ENCODE measurements around the gene INAFM1.
"Not testable (repeated sequence)": the region's sequence is repeated elsewhere in the genome, so short reads cannot be mapped to it uniquely, and the experiment has no call there.

The INAFM1 gene

DNA sequence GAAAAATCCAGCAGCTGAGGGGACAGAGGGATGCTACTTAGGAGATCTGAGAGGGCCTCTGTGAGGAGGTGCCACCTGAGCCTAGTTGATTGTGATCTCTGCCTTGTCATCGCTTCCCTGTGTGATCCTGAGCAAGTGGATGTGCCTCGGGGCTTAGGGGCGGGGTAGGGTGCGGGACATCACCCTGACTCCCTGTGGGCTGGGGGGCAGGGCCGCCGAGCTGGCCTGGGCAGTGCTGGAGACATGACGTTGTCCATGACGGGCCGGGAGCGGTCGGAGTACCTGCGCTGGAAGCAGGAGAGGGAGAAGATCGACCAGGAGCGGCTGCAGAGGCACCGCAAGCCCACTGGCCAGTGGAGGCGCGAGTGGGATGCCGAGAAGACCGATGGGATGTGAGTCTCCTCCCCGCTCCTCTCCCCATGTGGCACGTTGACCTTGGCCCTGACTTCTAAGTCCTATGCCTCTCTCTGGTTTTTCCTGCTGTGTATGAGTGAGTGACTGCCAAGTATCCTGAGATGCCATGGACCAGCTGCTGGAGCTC, 8.2 kb upstream of the INAFM1 start:
- in situ Hi-C loops (cut with MboI; ENCODE audit: low sequenced_read_pairs): no loop called here

DNA sequence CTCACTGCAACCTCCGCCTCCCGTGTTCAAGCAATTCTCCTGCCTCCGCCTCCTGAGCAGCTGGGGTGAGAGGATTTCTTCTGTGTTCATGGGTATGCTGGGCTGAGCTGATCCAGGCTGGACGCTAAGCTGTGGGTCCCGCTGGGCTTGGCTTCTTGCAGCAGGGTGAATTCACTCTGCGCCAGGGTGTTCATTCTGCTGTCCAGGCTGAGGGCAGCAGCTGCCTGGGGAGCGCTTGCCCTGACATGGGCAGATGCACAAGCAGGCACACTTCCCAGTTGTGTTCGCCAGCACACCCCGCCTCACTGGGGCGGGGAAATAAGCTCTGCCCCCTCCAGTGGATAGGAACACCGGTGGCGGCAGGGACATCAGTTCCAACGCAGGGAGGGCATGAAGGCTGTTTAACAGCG, 7.3 kb upstream of the INAFM1 start:
- in situ Hi-C loops (cut with MboI; ENCODE audit: low sequenced_read_pairs): no loop called here

DNA sequence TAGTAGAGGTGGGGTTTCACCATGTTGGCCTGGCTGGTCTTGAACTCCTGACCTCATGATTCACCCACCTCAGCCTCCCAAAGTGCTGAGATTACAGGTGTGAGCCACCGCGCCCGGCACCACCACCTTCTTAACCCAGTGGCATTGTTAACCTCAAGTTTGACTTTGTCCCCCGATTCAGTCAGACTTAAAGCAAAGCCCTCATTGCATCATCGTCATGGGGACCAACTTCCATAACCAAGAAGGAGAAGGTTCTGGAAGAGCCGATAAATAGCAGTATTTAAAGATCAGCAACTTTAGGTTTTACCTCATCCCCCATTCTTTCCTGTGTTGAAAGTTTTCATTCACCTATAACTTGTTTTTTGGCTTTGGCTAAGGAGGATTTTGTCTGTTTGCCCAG, 6.7 kb upstream of the INAFM1 start:
- in situ Hi-C loops (cut with MboI; ENCODE audit: low sequenced_read_pairs): no loop called here

DNA sequence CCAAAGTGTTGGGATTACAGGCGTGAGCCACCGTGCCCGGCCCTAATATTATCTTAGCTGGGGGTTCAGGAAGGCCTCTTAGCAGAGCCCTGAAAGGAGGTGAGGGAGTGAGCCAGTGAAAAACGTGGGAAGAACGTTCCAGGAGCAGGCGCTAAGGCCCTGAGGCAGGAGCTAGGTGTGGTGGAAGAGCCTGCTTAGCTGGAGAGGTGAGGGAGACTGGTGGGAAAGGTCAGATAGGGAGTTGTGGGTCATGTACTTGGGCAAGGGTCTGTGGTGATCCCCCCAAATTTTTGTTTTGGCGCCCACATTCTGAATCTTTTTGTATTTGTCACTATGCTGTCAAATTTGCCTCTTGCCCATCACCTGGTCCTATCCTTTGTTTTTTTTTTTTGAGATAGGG, 5.1 kb upstream of the INAFM1 start:
- in situ Hi-C loops (cut with MboI; ENCODE audit: low sequenced_read_pairs): no loop called here

DNA sequence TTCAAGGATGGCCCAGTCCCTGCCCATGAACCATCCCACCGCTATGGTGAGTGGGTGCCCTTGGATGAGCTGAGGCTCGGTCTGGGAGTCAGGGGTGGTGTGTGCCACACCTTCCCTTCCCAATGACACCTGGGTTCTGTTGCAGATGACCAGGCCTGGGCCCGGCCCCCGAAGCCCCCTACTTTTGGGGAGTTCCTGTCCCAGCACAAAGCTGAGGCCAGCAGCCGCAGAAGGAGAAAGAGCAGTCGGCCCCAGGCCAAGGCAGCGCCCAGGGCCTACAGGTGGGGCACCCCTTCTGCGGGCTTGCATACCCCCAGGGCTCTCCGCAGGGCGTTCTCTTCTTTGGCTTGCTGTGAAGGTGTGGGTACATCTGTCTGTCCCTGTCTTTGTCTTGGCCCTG, 4.3 kb upstream of the INAFM1 start:
- in situ Hi-C loops (cut with MboI; ENCODE audit: low sequenced_read_pairs): no loop called here

DNA sequence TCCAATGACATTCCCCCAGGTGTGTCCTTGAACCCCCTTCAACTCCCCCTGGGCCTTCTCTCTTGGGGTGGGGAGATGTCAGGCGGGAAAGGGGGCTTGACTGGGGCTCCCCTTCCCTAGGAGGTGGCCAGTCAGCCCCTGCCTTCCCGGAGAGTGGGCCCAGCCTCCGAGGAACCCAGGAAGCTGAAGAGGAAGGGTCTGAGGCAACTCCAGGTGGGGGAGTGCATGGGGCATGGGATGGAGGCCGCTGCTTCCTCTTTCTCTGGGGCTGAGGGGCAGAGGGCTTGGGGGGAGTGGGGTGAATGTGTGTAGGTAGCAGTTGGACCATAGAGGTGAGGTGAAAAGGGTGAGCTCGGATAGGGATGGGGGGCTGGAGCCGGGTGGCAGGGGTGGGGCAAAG, 2.7 kb upstream of the INAFM1 start:
- in situ Hi-C loops (cut with MboI; ENCODE audit: low sequenced_read_pairs): no loop called here

DNA sequence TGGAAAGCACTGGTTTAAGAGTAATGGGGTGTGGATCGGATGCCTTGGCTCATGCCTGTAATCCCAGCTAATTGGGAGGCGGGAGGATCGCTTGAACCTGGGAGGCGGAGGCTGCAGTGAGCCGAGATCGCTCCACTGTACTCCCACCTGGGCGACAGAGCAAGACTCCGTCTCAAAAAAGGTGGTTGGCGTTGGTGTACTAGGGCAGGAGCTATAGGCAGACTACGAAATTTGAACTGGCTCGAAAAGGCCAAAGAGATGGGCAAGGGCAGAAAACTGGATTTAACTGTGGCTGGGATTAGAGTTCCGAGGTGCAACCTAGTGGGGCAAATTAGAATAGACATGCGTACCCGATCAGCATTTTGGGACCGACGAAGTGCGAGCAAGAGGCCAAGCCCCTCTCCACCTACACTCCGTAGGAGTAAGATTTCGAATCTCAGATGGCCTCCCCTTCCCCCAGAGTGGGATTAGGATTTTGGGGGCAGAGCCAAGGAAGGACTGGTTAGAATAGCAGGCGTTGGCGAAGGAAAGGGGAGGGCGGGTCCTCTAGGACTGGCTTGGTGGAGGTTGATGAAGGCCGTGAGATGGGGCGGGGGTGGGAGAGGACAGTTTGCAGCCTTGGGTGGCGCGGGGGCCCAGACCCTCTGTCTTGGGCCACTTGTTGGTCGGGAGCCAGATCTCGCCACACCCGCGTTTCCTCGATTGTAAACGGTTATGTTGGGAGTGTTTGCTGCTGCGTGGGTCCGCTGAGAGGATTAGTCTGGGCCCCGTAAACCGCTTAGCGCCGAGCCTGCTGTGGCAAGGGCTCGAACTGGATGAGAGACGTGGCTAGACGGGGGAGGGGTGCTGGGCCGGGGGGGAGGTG, 2.0 kb upstream of the INAFM1 start:
- in situ Hi-C loops (cut with MboI; ENCODE audit: low sequenced_read_pairs): no loop called here

DNA sequence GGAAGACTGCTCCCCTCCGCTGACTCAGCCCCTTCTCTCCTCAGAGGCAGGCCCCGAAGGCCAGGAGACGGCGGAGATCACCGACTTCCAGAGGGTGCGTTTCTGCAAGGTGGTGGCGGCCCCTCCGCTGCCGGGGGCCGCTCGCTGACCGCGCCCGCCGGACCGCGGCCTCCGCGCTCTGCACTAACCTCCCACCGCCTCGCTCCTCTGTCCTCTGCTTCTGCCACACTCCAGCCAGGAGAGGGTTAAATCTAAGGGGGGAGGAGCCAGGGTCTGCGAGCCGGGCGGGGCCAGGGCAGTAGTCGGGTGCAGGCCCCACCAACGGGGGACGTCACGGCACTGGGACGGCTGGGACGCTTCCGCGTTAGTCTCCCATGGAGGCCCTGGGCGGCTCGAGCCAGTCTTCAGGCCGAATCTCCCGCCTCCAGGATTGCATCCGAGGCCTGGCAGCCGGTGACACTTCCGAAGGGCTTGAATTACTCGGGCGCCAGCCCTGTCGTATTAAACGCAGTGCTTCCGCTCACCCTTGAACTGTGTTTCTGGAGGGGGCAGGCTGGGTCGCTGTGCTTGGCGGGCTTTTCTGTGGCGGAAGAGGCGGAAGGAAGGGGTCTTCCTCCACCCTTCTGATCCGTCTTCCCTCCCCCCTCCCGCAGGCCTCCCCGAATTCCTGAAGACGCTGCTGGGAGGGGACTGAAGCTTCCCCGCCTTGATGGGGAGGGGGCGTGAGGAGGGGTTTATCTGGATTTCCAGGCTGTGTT, 1.2 kb upstream of the INAFM1 start:
- in situ Hi-C loops (cut with MboI; ENCODE audit: low sequenced_read_pairs): no loop called here

DNA sequence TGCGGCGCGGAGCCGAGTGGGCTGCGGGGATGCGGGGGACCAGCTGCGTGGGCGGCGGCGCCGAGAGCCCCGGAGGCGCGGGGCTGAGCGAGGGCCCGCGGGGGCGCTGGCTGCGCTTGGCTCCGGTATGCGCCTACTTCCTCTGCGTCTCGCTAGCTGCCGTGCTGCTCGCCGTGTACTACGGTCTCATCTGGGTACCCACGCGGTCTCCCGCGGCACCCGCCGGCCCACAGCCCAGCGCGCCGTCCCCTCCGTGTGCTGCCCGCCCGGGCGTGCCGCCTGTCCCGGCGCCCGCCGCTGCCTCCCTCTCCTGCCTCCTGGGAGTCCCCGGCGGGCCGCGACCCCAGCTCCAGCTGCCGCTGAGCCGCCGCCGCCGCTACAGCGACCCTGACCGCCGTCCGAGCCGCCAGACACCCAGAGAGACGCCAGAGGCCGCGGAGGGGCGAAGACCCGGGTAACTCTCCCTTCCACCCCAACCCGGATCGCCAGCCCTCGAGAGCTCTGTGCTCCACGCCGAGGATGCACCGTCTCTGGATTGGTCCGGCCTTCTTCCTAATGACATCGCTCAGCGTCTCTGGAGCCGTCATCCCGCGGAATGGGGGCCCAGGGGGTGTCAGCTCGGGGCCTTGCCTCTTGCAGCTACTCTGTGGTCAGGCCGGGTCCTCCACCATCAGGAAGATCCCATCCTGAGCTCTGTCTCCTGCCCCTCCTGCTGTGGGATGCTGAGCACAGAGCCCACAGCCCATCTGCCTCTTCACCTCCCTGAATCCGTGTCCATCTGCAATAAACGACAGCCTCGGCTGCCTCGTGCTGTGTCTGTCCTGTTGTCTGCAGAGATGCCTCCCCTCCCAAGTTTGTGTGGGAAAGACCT, 441 bp downstream of the INAFM1 start:
- in situ Hi-C loops (cut with MboI; ENCODE audit: low sequenced_read_pairs): loop anchor here (25.0 kb wide), 1 partner anchor 412 kb away; no protein-coding TSS in a partner anchor

DNA sequence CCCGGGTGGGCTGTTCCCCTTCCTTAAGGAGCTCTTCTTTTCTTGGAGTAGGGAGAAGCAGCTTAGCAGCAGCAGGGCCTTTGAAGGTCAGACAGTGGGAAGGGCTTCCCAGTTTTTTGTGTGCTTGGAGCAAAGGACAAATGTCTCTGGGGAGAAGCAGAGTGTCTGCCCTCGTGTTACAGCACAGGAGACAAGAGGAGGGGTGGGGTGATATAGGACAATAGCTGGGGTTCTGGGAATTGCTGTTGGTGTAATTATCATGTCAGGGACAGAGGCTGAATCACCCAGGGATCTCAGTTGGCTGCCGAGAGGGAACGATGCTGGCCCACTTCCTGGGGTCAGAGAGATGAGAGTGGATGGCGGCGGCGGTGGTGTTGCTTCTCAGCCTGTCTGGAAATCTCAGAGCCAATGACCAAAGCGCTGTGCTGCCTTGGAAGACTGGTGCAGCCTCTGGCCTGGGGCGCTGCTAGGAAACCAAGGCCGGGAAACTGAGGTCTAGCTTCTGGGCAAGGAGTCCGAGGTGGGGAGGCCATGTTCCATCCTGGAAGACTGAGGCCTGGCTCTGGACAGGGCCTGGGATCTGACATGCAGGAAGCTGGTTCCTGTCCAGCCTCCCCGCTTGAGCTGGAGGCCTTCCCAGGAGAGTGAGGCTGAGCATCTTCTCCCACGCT, 1.2 kb downstream of the INAFM1 start:
- in situ Hi-C loops (cut with MboI; ENCODE audit: low sequenced_read_pairs): loop anchor here (25.0 kb wide), 1 partner anchor 411 kb away; no protein-coding TSS in a partner anchor

DNA sequence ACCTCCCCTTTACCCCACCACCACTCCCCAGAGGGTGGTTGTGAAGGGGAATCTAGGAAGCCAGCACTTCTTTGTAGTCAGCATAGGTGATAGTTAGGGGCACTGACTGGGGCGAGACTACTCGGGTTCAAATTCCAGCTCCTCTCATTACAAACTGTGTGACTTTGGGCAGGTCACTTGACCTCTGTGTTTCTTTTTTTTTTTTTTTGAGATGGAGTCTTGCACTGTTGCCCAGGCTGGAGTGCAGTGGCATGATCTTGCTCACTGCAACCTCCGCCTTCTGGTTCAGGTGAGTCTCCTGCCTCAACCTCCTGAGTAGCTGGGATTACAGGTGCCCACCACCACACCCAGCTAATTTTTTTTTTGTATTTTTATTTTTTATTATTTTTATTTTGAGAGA, 1.8 kb downstream of the INAFM1 start:
- in situ Hi-C loops (cut with MboI; ENCODE audit: low sequenced_read_pairs): loop anchor here (25.0 kb wide), 1 partner anchor 411 kb away; no protein-coding TSS in a partner anchor

DNA sequence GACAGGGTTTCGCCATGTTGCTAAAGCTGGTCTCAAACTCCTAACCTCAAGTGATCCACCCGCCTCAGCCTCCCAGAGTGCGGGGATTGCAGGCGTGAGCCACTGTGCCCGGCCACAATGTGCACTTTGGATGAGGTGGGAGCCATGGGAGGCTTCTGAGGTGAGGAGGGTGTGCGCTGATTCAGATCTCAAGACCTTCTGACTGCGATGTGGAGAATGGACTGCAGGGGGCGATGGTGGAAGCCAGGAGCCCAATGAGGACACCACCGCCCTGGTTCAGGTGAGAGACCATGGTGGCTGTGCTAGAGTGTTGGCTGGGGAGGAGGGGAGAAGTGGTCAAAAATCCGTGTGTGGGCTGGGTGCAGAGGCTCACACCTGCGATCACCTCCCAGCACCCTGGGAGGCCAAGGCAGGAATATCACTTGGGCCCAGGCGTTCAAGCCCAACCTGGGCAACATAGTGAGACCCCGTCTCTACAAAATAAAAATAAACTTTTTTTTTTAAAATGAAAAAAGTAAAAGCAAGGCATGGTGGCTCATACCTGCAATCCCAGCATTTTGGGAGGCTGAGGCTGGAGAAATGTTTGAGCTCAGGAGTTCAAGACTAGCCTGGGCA, 5.6 kb downstream of the INAFM1 start:
- in situ Hi-C loops (cut with MboI; ENCODE audit: low sequenced_read_pairs): loop anchor here (25.0 kb wide), 1 partner anchor 407 kb away; no protein-coding TSS in a partner anchor

DNA sequence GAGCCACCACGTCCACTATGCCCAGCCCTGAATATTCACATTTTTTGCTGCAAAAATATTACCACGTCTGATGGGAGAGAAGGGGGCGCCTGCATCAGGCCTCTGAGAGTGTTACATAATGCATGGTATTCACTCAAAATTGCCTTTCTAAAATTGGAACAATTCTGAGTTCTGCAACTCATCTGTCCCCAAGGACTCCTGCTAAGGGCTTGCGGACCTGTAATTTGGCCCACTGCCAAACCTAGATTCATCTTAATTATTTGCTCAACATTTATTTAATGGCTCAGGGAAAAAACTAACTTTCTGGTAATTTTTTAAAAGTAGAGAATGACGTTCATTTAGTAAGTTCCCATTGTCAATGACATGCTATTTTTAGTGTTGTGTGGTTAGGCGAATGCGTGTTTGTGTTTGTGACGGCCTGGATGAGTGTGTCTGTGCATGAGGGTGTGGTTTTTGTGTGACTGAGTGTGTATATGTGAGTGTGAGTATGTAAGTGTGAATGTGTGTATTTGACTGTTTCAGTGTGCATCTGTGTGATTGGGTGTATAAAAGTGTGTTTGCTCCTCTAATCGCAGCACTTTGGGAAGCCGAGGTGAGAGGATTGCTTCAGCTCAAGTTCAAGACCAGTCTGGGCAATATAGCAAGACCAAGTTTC, 8.8 kb downstream of the INAFM1 start:
- in situ Hi-C loops (cut with MboI; ENCODE audit: low sequenced_read_pairs): loop anchor here (25.0 kb wide), 1 partner anchor 404 kb away; no protein-coding TSS in a partner anchor

DNA sequence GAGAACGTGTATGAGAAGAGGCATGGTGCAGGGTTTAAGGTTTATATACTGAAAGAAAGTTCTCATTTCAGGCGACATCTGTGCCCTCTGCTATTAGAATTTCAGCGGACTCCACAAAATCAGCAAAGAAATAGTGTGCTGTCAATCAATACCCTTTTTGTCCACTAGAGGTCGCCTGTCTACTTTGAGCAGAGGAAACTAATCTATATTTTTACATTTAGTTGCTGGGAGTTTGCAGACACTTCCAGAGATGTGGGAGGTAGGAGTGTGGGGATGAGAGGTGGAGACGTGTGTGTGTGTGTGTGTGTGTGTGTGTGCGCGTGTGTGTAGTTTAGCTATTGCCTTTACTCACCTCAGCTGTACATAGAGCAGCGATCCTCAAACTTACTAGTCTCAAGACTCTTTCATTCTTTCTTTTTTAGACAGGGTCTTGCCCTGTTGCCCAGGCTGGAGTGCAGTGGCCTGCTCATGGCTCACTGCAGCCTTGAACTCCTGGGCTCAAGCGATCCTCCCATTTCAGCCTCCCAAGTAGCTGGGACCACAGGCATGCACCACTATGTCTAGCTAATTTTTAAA, 9.7 kb downstream of the INAFM1 start:
- in situ Hi-C loops (cut with MboI; ENCODE audit: low sequenced_read_pairs): loop anchor here (25.0 kb wide), 1 partner anchor 403 kb away; no protein-coding TSS in a partner anchor

DNA sequence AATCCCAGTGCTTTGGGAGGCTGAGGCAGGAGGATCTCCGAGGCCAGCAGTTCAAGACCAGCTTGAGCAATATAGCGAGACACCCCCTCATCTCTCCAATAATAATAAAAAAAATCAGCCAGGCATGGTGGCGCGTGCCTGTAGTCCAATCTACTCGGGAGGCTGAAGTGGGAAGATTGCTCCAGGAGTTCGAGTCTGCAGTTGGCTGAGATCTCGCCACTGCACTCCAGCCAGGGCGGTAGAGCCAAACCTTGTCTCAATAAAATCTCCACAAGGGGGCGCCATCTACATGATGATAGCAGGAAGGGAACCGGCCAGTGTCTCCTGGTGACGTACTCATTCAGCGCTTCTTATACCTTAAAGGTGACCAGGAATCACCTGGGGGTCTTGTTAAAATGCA, 21.4 kb downstream of the INAFM1 start:
- in situ Hi-C loops (cut with MboI; ENCODE audit: low sequenced_read_pairs): loop anchor here (5.0 to 25.0 kb wide), 2 partner anchors 96 to 391 kb away; no protein-coding TSS in a partner anchor

DNA sequence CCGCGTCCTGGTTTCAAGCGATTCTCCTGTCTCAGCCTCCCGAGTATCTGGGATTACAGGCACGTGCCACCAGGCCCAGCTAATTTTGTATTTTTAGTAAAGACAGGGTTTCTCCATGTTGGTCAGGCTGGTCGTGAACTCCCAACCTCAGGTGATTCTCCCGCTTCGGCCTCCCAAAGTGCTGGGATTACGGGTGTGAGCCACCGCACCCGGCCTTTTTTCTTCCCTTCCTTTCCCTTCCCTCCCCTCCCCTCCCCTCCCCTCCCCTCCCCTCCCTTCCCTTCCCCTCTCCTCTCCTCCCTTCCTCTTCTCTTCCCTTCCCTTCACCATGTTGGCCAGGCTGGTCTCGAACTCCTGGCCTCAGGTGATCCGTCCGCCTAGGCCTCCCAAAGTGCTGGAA, 26.2 kb downstream of the INAFM1 start:
- in situ Hi-C loops (cut with MboI; ENCODE audit: low sequenced_read_pairs): not testable (repeated sequence)

DNA sequence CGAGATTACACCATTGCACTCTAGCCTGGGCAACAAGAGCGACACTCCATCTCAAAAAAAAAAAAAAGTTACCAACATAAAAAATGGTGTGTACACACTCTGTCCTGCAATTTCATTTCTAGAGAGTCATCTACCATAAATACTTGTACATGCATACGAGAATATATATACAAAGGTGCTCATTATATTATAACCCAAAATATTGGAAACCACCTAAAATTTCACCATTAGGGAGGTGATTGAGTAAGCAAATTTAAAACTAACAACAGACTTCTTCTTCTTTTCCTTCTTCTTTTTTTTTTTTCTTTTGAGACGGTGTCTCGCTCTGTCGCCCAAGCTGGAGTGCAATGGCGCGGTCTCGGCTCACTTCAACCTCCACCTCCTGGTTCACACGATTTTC, 27.6 kb downstream of the INAFM1 start:
- in situ Hi-C loops (cut with MboI; ENCODE audit: low sequenced_read_pairs): no loop called here

DNA sequence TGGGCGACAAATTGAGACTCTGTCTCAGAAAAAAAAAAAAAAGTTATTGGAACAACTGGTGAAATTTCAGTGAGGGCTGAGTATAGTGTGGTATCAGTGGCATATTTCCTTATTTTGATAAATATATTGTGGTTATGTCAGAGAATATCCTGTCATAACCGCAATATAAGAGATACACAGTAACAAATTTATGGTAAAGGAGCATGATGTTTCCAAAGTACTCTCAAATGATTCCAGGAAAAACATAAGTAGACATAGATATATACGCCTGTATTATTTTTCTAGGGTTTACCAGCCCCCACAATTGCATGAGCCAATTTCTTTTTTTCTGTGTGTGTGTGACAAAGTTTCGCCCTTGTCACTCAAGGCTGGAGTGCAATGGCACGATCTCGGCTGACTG, 29.3 kb downstream of the INAFM1 start:
- in situ Hi-C loops (cut with MboI; ENCODE audit: low sequenced_read_pairs): no loop called here

DNA sequence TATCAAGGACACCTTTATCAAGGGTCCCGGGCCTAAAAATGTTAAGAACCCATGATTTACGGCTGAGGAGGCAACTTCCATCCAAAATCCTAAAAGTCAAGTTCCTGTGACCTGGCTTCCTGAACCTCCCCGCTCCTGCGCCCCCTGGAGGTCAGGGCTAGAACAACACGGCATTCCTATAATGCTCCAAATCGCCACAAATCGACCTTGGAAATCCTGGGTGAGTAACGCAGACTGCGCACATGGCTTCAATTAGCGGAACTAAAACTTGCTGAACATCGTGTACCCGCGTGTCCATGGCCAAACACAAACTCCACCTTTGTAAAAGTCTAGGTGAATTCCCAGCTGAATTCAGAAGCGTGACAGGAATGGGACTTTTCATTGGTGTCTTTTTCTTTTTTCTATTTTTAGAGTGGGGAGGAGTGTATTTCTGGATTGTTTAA, 30.6 kb downstream of the INAFM1 start:
- in situ Hi-C loops (cut with MboI; ENCODE audit: low sequenced_read_pairs): no loop called here
